Central memory CD8-positive, alpha-beta T cell (primary cell): Measurements from ENCODE around the gene TMEM179.

Experiments used
- ATAC-seq: fragments of 150-1000 bp; cut with Tn5 transposase; replicated peaks from 2 replicates; pipeline ENCODE4 v1.10.0; 2022; ENCODE audit warnings: mild to moderate bottlenecking, moderate FRiP score, moderate number of reproducible peaks; ENCODE audit not compliant: poor library complexity, severe bottlenecking; ENCODE audit errors: extremely low read depth
- DNase-seq, 2 donors: peaks; one replicate each; pipeline ENCODE4 v3.0.0; 2021; ENCODE audit warnings: low spot score in 2 of 2
- H3K27ac Mint-ChIP-seq: one replicate; pipeline ENCODE4 v1.8.0; 2022; ENCODE audit warnings: low read depth, mild to moderate bottlenecking, moderate library complexity, mixed read lengths
- H3K27me3 Mint-ChIP-seq: one replicate; pipeline ENCODE4 v1.8.0; 2022; ENCODE audit warnings: mixed read lengths
- H3K36me3 Mint-ChIP-seq: one replicate; pipeline ENCODE4 v1.8.0; 2022; ENCODE audit warnings: mild to moderate bottlenecking, moderate library complexity, mixed read lengths; ENCODE audit not compliant: insufficient read depth
- H3K4me1 Mint-ChIP-seq: one replicate; pipeline ENCODE4 v1.8.0; 2022; ENCODE audit warnings: mixed read lengths
- H3K4me3 Mint-ChIP-seq: one replicate; pipeline ENCODE4 v1.8.0; 2022; ENCODE audit warnings: mild to moderate bottlenecking, moderate library complexity, mixed read lengths
- H3K9me3 Mint-ChIP-seq: one replicate; pipeline ENCODE4 v1.8.0; 2022; ENCODE audit warnings: mixed read lengths

TMEM179 gene

GRCh38 chr14:104557766-104558165 lies 46.8 kb downstream of the TMEM179 start:
- H3K4me1 Mint-ChIP-seq: no peaks in the 10 kb centered on the region
- no peak for ATAC-seq
- H3K36me3 Mint-ChIP-seq: no peaks in the 10 kb centered on the region
- no peaks in the 10 kb centered on the region for H3K9me3 Mint-ChIP-seq
- peaks cover 22% of the 10 kb centered on the region for H3K27me3 Mint-ChIP-seq
- DNase-seq: no peak
- no peak overlapping the region for H3K4me3 Mint-ChIP-seq
- no peak overlapping the region for H3K27ac Mint-ChIP-seq

GRCh38 chr14:104557086-104557485 lies 47.5 kb downstream of the TMEM179 start:
- H3K4me1 Mint-ChIP-seq: no peaks in the 10 kb centered on the region
- peaks cover 28% of the 10 kb centered on the region for H3K27me3 Mint-ChIP-seq
- H3K27ac Mint-ChIP-seq: no peak overlapping the region
- ATAC-seq (no peak), DNase-seq (no peak)
- H3K36me3 Mint-ChIP-seq: no peaks in the 10 kb centered on the region
- no peaks in the 10 kb centered on the region for H3K9me3 Mint-ChIP-seq
- H3K4me3 Mint-ChIP-seq: no peak overlapping the region

GRCh38 chr14:104556256-104557021 lies 48.1 kb downstream of the TMEM179 start:
- no peak overlapping the region for H3K27ac Mint-ChIP-seq
- H3K36me3 Mint-ChIP-seq: no peaks in the 10 kb centered on the region
- H3K4me3 Mint-ChIP-seq: no peak overlapping the region
- no peaks in the 10 kb centered on the region for H3K4me1 Mint-ChIP-seq
- DNase-seq (no peak), ATAC-seq (no peak)
- no peaks in the 10 kb centered on the region for H3K9me3 Mint-ChIP-seq
- peaks cover 26% of the 10 kb centered on the region for H3K27me3 Mint-ChIP-seq

GRCh38 chr14:104555430-104556255 lies 48.9 kb downstream of the TMEM179 start:
- Mint-ChIP-seq H3K27me3 (peaks cover 22% of the 10 kb centered on the region), H3K4me1 (no peaks in the 10 kb centered on the region), H3K4me3 (no peak overlapping the region), H3K9me3 (no peaks in the 10 kb centered on the region), H3K36me3 (no peaks in the 10 kb centered on the region), H3K27ac (no peak overlapping the region)
- ATAC-seq (no peak), DNase-seq (no peak)

- H3K4me3 Mint-ChIP-seq: no peak overlapping the region
- ATAC-seq (no peak), DNase-seq (no peak)
- no peak overlapping the region for H3K27ac Mint-ChIP-seq
- H3K4me1 Mint-ChIP-seq: no peaks in the 10 kb centered on the region
- no peaks in the 10 kb centered on the region for H3K9me3 Mint-ChIP-seq
- no peaks in the 10 kb centered on the region for H3K36me3 Mint-ChIP-seq
- peaks cover 27% of the 10 kb centered on the region for H3K27me3 Mint-ChIP-seq
Measured at GRCh38 chr14:104554608-104555429, 49.8 kb downstream of the TMEM179 start.

GRCh38 chr14:104554088-104554607 lies 50.4 kb downstream of the TMEM179 start:
- H3K27ac Mint-ChIP-seq: no peak overlapping the region
- DNase-seq: no peak
- no peaks in the 10 kb centered on the region for H3K9me3 Mint-ChIP-seq
- no peaks in the 10 kb centered on the region for H3K36me3 Mint-ChIP-seq
- H3K27me3 Mint-ChIP-seq: peaks cover 34% of the 10 kb centered on the region
- ATAC-seq: no peak
- no peaks in the 10 kb centered on the region for H3K4me1 Mint-ChIP-seq
- H3K4me3 Mint-ChIP-seq: no peak overlapping the region

- Mint-ChIP-seq H3K36me3 (no peaks in the 10 kb centered on the region), H3K4me1 (no peaks in the 10 kb centered on the region), H3K27ac (no peak overlapping the region), H3K9me3 (no peaks in the 10 kb centered on the region), H3K27me3 (peaks cover 36% of the 10 kb centered on the region), H3K4me3 (no peak overlapping the region)
- ATAC-seq: no peak
- DNase-seq: no peak
Measured at GRCh38 chr14:104553166-104554087, 51.1 kb downstream of the TMEM179 start.

GRCh38 chr14:104552738-104553125 lies 51.8 kb downstream of the TMEM179 start:
- H3K4me1 Mint-ChIP-seq: no peaks in the 10 kb centered on the region
- no peak overlapping the region for H3K4me3 Mint-ChIP-seq
- no peak for DNase-seq
- no peak for ATAC-seq
- H3K27me3 Mint-ChIP-seq: peaks cover 36% of the 10 kb centered on the region
- peaks cover 3% of the 10 kb centered on the region for H3K36me3 Mint-ChIP-seq
- H3K27ac Mint-ChIP-seq: no peak overlapping the region
- H3K9me3 Mint-ChIP-seq: no peaks in the 10 kb centered on the region

- ATAC-seq (no peak), DNase-seq (no peak)
- Mint-ChIP-seq H3K9me3 (no peaks in the 10 kb centered on the region), H3K4me3 (no peak overlapping the region), H3K27ac (no peak overlapping the region), H3K36me3 (peaks cover 3% of the 10 kb centered on the region), H3K4me1 (no peaks in the 10 kb centered on the region), H3K27me3 (peaks cover 36% of the 10 kb centered on the region)
Measured at GRCh38 chr14:104551851-104552737, 52.5 kb downstream of the TMEM179 start.

- Mint-ChIP-seq H3K36me3 (peaks cover 3% of the 10 kb centered on the region), H3K4me3 (no peak overlapping the region), H3K27me3 (peaks cover 36% of the 10 kb centered on the region), H3K9me3 (no peaks in the 10 kb centered on the region), H3K4me1 (no peaks in the 10 kb centered on the region), H3K27ac (no peak overlapping the region)
- DNase-seq: no peak
- no peak for ATAC-seq
Measured at GRCh38 chr14:104550861-104551728, 53.5 kb downstream of the TMEM179 start.
